Measurements from ENCODE around the gene SIPA1L3.

Gene SIPA1L3

DNA sequence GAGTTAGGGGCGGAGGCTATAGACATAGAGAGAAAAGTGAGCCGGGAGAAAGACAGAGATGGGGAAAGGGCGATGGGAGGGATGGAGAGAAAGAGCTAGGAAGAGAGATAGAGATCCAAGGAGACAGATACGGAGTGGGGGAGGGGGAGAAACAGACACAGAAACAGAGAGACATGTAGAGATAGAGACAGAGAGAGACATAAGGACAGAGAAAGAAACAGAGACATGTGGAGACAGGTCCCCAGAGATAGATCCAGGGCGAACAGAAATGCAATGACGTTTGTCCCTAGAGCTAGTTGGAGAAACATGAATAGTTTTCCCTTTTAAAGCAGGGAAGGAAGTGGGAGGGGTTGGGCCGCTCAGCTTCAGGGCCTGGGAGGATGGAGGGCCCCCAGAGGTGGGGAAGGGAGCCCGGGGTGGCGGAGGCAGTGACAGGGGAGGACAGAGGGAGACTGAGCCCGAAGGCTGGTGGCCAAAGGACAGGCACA lies 344.6 kb downstream of the SIPA1L3 start (continued):
- no peak for TF ChIP-seq HOXD13 (CRISPR knock-in tag; IDR thresholded peaks at IDR 0.05; ENCODE audit: borderline replicate concordance)
- peak; percentile 89 for TF ChIP-seq PRDM1 (tag by site-specific recombination; IDR thresholded peaks at IDR 0.05)
- TF ChIP-seq, protein P1, sequence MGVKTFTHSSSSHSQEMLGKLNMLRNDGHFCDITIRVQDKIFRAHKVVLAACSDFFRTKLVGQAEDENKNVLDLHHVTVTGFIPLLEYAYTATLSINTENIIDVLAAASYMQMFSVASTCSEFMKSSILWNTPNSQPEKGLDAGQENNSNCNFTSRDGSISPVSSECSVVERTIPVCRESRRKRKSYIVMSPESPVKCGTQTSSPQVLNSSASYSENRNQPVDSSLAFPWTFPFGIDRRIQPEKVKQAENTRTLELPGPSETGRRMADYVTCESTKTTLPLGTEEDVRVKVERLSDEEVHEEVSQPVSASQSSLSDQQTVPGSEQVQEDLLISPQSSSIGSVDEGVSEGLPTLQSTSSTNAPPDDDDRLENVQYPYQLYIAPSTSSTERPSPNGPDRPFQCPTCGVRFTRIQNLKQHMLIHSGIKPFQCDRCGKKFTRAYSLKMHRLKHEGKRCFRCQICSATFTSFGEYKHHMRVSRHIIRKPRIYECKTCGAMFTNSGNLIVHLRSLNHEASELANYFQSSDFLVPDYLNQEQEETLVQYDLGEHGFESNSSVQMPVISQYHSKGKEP (tag by site-specific recombination; IDR thresholded peaks at IDR 0.05), result no peak
- TF ChIP-seq ZNF24 (tag by site-specific recombination; IDR thresholded peaks at IDR 0.05), result no peak
- peak; percentile 38; the same call in 1 of the 2 replicates for TF ChIP-seq EGR2 (tag by site-specific recombination; IDR thresholded peaks at IDR 0.05; ENCODE audit: low read depth)
- no peak for TF ChIP-seq YY2 (tag by site-specific recombination; IDR thresholded peaks at IDR 0.05)
- TF ChIP-seq ZNF76 (tag by site-specific recombination; IDR thresholded peaks at IDR 0.05; ENCODE audit: borderline replicate concordance, low read depth), result no peak
- TF ChIP-seq ZNF2 (tag by site-specific recombination; IDR thresholded peaks at IDR 0.05), result no peak
- no peak for TF ChIP-seq MZF1 (tag by site-specific recombination; IDR thresholded peaks at IDR 0.05; ENCODE audit: borderline replicate concordance)
- TF ChIP-seq, protein P2, sequence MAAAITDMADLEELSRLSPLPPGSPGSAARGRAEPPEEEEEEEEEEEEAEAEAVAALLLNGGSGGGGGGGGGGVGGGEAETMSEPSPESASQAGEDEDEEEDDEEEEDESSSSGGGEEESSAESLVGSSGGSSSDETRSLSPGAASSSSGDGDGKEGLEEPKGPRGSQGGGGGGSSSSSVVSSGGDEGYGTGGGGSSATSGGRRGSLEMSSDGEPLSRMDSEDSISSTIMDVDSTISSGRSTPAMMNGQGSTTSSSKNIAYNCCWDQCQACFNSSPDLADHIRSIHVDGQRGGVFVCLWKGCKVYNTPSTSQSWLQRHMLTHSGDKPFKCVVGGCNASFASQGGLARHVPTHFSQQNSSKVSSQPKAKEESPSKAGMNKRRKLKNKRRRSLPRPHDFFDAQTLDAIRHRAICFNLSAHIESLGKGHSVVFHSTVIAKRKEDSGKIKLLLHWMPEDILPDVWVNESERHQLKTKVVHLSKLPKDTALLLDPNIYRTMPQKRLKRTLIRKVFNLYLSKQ (tag by site-specific recombination; IDR thresholded peaks at IDR 0.05; ENCODE audit: borderline replicate concordance), result no peak
- TF ChIP-seq WT1 (tag by site-specific recombination; IDR thresholded peaks at IDR 0.05), result peak; percentile 37; the same call in 1 of the 2 replicates
- TF ChIP-seq, protein P3, sequence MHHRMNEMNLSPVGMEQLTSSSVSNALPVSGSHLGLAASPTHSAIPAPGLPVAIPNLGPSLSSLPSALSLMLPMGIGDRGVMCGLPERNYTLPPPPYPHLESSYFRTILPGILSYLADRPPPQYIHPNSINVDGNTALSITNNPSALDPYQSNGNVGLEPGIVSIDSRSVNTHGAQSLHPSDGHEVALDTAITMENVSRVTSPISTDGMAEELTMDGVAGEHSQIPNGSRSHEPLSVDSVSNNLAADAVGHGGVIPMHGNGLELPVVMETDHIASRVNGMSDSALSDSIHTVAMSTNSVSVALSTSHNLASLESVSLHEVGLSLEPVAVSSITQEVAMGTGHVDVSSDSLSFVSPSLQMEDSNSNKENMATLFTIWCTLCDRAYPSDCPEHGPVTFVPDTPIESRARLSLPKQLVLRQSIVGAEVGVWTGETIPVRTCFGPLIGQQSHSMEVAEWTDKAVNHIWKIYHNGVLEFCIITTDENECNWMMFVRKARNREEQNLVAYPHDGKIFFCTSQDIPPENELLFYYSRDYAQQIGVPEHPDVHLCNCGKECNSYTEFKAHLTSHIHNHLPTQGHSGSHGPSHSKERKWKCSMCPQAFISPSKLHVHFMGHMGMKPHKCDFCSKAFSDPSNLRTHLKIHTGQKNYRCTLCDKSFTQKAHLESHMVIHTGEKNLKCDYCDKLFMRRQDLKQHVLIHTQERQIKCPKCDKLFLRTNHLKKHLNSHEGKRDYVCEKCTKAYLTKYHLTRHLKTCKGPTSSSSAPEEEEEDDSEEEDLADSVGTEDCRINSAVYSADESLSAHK (tag by site-specific recombination; IDR thresholded peaks at IDR 0.05), result peak; percentile 16; the same call in 1 of the 2 replicates
- TF ChIP-seq ZBTB20 (tag by site-specific recombination; IDR thresholded peaks at IDR 0.05), result peak; percentile 74
- TF ChIP-seq KLF8 (tag by site-specific recombination; IDR thresholded peaks at IDR 0.05), result peak; percentile 60; the same call in 1 of the 2 replicates
- TF ChIP-seq ZNF660 (tag by site-specific recombination; IDR thresholded peaks at IDR 0.05), result no peak
- no peak for TF ChIP-seq TRIM28 (IDR thresholded peaks at IDR 0.05; ENCODE audit: borderline replicate concordance, low read length)
- TF ChIP-seq, protein P4, sequence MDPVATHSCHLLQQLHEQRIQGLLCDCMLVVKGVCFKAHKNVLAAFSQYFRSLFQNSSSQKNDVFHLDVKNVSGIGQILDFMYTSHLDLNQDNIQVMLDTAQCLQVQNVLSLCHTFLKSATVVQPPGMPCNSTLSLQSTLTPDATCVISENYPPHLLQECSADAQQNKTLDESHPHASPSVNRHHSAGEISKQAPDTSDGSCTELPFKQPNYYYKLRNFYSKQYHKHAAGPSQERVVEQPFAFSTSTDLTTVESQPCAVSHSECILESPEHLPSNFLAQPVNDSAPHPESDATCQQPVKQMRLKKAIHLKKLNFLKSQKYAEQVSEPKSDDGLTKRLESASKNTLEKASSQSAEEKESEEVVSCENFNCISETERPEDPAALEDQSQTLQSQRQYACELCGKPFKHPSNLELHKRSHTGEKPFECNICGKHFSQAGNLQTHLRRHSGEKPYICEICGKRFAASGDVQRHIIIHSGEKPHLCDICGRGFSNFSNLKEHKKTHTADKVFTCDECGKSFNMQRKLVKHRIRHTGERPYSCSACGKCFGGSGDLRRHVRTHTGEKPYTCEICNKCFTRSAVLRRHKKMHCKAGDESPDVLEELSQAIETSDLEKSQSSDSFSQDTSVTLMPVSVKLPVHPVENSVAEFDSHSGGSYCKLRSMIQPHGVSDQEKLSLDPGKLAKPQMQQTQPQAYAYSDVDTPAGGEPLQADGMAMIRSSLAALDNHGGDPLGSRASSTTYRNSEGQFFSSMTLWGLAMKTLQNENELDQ (tag by site-specific recombination; IDR thresholded peaks at IDR 0.05; ENCODE audit: low read depth), result no peak
- peak; percentile 12; the same call in 1 of the 2 replicates for TF ChIP-seq ZNF423 (tag by site-specific recombination; IDR thresholded peaks at IDR 0.05)
- TF ChIP-seq, protein P5, sequence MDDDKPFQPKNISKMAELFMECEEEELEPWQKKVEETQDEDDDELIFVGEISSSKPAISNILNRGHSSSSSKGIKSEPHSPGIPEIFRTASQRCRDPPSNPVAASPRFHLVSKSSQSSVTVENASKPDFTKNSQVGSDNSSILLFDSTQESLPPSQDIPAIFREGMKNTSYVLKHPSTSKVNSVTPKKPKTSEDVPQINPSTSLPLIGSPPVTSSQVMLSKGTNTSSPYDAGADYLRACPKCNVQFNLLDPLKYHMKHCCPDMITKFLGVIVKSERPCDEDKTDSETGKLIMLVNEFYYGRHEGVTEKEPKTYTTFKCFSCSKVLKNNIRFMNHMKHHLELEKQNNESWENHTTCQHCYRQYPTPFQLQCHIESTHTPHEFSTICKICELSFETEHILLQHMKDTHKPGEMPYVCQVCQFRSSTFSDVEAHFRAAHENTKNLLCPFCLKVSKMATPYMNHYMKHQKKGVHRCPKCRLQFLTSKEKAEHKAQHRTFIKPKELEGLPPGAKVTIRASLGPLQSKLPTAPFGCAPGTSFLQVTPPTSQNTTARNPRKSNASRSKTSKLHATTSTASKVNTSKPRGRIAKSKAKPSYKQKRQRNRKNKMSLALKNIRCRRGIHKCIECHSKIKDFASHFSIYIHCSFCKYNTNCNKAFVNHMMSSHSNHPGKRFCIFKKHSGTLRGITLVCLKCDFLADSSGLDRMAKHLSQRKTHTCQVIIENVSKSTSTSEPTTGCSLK (tag by site-specific recombination; IDR thresholded peaks at IDR 0.05), result no peak
- TF ChIP-seq ZFHX2 (tag by site-specific recombination; conservative IDR thresholded peaks at IDR 0.05), result 0 out of 2 replicates have a peak, but pooled peaks have one; percentile 8
- TF ChIP-seq ZBTB21 (tag by site-specific recombination; IDR thresholded peaks at IDR 0.05), result peak; percentile 20
- no peak for TF ChIP-seq ZNF792 (tag by site-specific recombination; IDR thresholded peaks at IDR 0.05)
- TF ChIP-seq MEIS1 (CRISPR knock-in tag; IDR thresholded peaks at IDR 0.05; ENCODE audit: borderline replicate concordance), result no peak
- TF ChIP-seq, protein P6, sequence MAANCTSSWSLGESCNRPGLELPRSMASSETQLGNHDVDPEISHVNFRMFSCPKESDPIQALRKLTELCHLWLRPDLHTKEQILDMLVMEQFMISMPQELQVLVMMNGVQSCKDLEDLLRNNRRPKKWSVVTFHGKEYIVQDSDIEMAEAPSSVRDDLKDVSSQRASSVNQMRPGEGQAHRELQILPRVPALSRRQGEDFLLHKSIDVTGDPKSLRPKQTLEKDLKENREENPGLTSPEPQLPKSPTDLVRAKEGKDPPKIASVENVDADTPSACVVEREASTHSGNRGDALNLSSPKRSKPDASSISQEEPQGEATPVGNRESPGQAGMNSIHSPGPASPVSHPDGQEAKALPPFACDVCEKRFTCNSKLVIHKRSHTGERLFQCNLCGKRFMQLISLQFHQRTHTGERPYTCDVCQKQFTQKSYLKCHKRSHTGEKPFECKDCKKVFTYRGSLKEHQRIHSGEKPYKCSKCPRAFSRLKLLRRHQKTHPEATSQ (tag by site-specific recombination; IDR thresholded peaks at IDR 0.05), result no peak
- TF ChIP-seq ZBTB7A (tag by site-specific recombination; IDR thresholded peaks at IDR 0.05; ENCODE audit: low read depth), result 0 out of 2 replicates have a peak, but pooled peaks have one; percentile 10
